Liver (tissue), 9 donors: Measurements from ENCODE around the gene NR4A2. TPM values are rescaled to one million over a fixed set of nuclear protein-coding genes. Genes with fewer than 3 reads are reported as not detected.

Source experiments
- DNase-seq: peaks from one replicate; pipeline ENCODE4 v3.0.0-alpha.2; 2017; ENCODE audit warnings: low spot score
- H3K27ac ChIP-seq, 2 donors: one replicate each; pipeline ENCODE4 v1.7.0; 2013; ENCODE audit warnings: inconsistent platforms in 2 of 2, low read length in 2 of 2, control low read depth in 1 of 2, low read depth in 1 of 2, mild to moderate bottlenecking in 1 of 2
- H3K27me3 ChIP-seq, 4 donors: one replicate each; pipeline versions ENCODE4 v1.6.1 to v1.7.0; 2013; ENCODE audit warnings: low read length in 3 of 4, inconsistent platforms in 1 of 4, mild to moderate bottlenecking in 1 of 4, moderate library complexity in 1 of 4; ENCODE audit not compliant: control insufficient read depth in 4 of 4, insufficient read depth in 4 of 4
- H3K36me3 ChIP-seq, 4 donors: one replicate each; pipeline versions ENCODE4 v1.6.1 to v1.7.0; 2013; ENCODE audit warnings: low read length in 3 of 4, mild to moderate bottlenecking in 3 of 4, low read depth in 1 of 4, moderate library complexity in 1 of 4; ENCODE audit not compliant: control insufficient read depth in 4 of 4, insufficient read depth in 3 of 4
- H3K4me1 ChIP-seq, 4 donors: one replicate each; pipeline versions ENCODE4 v1.6.1 to v1.7.0; 2013; ENCODE audit warnings: low read length in 3 of 4, mild to moderate bottlenecking in 3 of 4, moderate library complexity in 1 of 4; ENCODE audit not compliant: control insufficient read depth in 4 of 4, insufficient read depth in 4 of 4
- H3K4me3 ChIP-seq, 3 donors: one replicate each; pipeline versions ENCODE4 v1.6.1 to v1.7.0; 2013; ENCODE audit warnings: low read length in 3 of 3, control low read depth in 1 of 3, low read depth in 1 of 3, mild to moderate bottlenecking in 1 of 3
- H3K9ac ChIP-seq, 2 donors: one replicate each; pipeline ENCODE4 v1.7.0; 2013; ENCODE audit warnings: low read length in 2 of 2, mild to moderate bottlenecking in 2 of 2, moderate library complexity in 2 of 2, control low read depth in 1 of 2, low read depth in 1 of 2
- H3K9me3 ChIP-seq, 4 donors: one replicate each; pipeline versions ENCODE4 v1.6.1 to v1.7.0; 2013; ENCODE audit warnings: low read length in 3 of 4; ENCODE audit not compliant: control insufficient read depth in 4 of 4
- FOXA1 ChIP-seq: IDR thresholded peaks from 2 replicates; pipeline ENCODE4 v1.6.1; 2016; ENCODE audit warnings: antibody characterized with exemption
- FOXA2 ChIP-seq: IDR thresholded peaks from 2 replicates; pipeline ENCODE4 v1.6.1; 2016; ENCODE audit warnings: antibody characterized with exemption
- GABPA ChIP-seq, 2 donors: IDR thresholded peaks in 1 of 2; conservative IDR thresholded peaks in 1 of 2; 2 replicates each; pipeline ENCODE4 v1.6.1; 2016; ENCODE audit warnings: antibody characterized with exemption in 2 of 2, mild to moderate bottlenecking in 1 of 2, moderate library complexity in 1 of 2
- HNF4A ChIP-seq, 2 donors: conservative IDR thresholded peaks; 2 replicates each; pipeline ENCODE4 v1.6.1; 2016; ENCODE audit warnings: antibody characterized with exemption in 2 of 2, mild to moderate bottlenecking in 2 of 2
- HNF4G ChIP-seq: IDR thresholded peaks from 2 replicates; pipeline ENCODE4 v1.6.1; 2016; ENCODE audit warnings: antibody characterized with exemption
- JUND ChIP-seq, 2 donors: IDR thresholded peaks; 2 replicates each; pipeline ENCODE4 v1.6.1; 2016; ENCODE audit warnings: antibody characterized with exemption in 2 of 2
- MAX ChIP-seq: IDR thresholded peaks from 2 replicates; pipeline ENCODE4 v1.6.1; 2016; ENCODE audit warnings: antibody characterized with exemption
- NR2F2 ChIP-seq: IDR thresholded peaks from 2 replicates; pipeline ENCODE4 v1.6.1; 2016; ENCODE audit warnings: antibody characterized with exemption
- RAD21 ChIP-seq, 2 donors: IDR thresholded peaks; 2 replicates each; pipeline ENCODE4 v1.6.1; 2016; ENCODE audit warnings: antibody characterized with exemption in 2 of 2, mild to moderate bottlenecking in 2 of 2
- RXRA ChIP-seq, 2 donors: IDR thresholded peaks; 2 replicates each; pipeline ENCODE4 v1.6.1; 2017 to 2018; ENCODE audit warnings: antibody characterized with exemption in 2 of 2, mild to moderate bottlenecking in 1 of 2
- SP1 ChIP-seq: IDR thresholded peaks from 2 replicates; pipeline ENCODE4 v1.6.1; 2018; ENCODE audit warnings: antibody characterized with exemption, mild to moderate bottlenecking
- TAF1 ChIP-seq: conservative IDR thresholded peaks from 2 replicates; pipeline ENCODE4 v1.6.1; 2016; ENCODE audit warnings: antibody characterized with exemption, mild to moderate bottlenecking
- YY1 ChIP-seq: IDR thresholded peaks from 2 replicates; pipeline ENCODE4 v1.6.1; 2016; ENCODE audit warnings: antibody characterized with exemption, mild to moderate bottlenecking
- ZBTB33 ChIP-seq: IDR thresholded peaks from 2 replicates; pipeline ENCODE4 v1.6.1; 2016; ENCODE audit warnings: antibody characterized with exemption
- WGBS: extraction: QIAGEN DNeasy Blood & Tissue Kit; methylation state at CpG from one replicate; pipeline ENCODE4 v1.1.7; 2013; 5-methylcytosine and 5-hydroxymethylcytosine counted together
- polyA plus RNA-seq, 2 donors: library from polyadenylated mRNA; stranded (reverse) in 1 of 2; unstranded in 1 of 2; fragments of 200-250 nt in 1 of 2; fragments of >200 nt in 1 of 2; fragmentation: Nextera tagmentation in 1 of 2; extraction: Ambion mirVana in 1 of 2; gene quantifications; one replicate each; pipeline versions ENCODE4 v1.2.1 to v1.2.3, GENCODE V29; 2013 to 2015
- total RNA-seq, 2 donors: library from RNA; depleted of rRNA; stranded (reverse); fragments of >200 nt; gene quantifications; one replicate each; pipeline ENCODE4 v1.2.3, GENCODE V29; 2014
- TF ChIP-seq, protein P1 (sequence below): fragments of 150-350 bp; IDR thresholded peaks from 2 replicates; pipeline ENCODE4 v1.5.1; 2017; ENCODE audit warnings: improper control_type of control experiment, low read depth, low read length; ENCODE audit not compliant: missing input control
- TF ChIP-seq, protein P2 (sequence below): IDR thresholded peaks from 2 replicates; pipeline ENCODE4 v1.6.1; 2016; ENCODE audit warnings: antibody characterized with exemption
- TF ChIP-seq, protein P3 (sequence below): IDR thresholded peaks from 2 replicates; pipeline ENCODE4 v1.6.1; 2016; ENCODE audit warnings: antibody characterized with exemption, mild to moderate bottlenecking
- donor health status: healthy.
- donor health status: healthy.
- donor health status: healthy.
- donor health status: healthy.
- donor health status: healthy.

Gene NR4A2
- total and polyA plus RNA-seq, 4 donors = 0.08 to 0.96 (median 0.25) TPM

DNA sequence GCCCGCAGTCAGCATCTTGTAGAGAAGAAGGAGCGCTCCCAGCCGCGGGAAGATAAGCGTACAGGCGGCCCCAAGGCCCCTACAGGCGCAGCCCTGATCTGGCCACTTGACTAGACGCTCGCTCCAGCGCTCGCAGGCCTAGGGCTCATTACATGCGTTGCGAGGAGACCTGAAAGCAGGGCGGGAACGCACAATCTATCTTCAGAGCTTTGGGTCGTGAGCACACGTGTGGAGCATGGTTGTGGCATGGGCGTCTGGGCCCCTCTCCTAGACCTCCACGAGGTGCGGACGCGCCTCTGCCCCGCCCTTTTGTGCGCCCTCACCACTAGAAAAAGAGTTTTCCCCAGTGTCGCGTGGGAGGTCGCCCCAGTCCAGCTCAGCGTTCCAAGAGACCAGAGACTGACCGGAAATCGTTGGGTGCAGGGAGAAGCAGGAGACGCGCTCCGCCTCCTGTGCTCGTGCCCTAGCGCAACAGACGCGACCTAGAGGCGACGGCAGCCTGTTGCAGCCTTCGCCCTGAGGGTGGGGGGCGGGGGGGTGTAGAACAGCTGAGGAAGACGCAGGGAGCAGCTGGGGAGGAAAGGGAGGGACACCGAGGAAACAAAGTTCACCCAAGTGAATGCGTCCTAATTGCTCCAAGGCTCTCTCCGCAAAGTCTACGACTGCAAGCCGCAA, 12.6 kb downstream of the NR4A2 start:
- 13% methylated on average over 47 of the region's 47 CpGs for WGBS
- no peak for DNase-seq
- no peak for TF ChIP-seq FOXA2
- no peak for TF ChIP-seq ZBTB33
- TF ChIP-seq RAD21 (IDR thresholded peaks at IDR 0.05) = peak; percentile 40 to 75
- TF ChIP-seq MAX = peak; percentile 46
- peak in 1 of 2 donors; percentile 24 for TF ChIP-seq RXRA (IDR thresholded peaks at IDR 0.05)
- TF ChIP-seq GABPA (IDR thresholded peaks at IDR 0.05 in 1 of 2, conservative IDR thresholded peaks at IDR 0.05 in 1 of 2) = peak in 1 of 2 donors; percentile 27
- peak in 1 of 2 donors; percentile 47 for TF ChIP-seq HNF4A (conservative IDR thresholded peaks at IDR 0.05)
- TF ChIP-seq, protein P1, sequence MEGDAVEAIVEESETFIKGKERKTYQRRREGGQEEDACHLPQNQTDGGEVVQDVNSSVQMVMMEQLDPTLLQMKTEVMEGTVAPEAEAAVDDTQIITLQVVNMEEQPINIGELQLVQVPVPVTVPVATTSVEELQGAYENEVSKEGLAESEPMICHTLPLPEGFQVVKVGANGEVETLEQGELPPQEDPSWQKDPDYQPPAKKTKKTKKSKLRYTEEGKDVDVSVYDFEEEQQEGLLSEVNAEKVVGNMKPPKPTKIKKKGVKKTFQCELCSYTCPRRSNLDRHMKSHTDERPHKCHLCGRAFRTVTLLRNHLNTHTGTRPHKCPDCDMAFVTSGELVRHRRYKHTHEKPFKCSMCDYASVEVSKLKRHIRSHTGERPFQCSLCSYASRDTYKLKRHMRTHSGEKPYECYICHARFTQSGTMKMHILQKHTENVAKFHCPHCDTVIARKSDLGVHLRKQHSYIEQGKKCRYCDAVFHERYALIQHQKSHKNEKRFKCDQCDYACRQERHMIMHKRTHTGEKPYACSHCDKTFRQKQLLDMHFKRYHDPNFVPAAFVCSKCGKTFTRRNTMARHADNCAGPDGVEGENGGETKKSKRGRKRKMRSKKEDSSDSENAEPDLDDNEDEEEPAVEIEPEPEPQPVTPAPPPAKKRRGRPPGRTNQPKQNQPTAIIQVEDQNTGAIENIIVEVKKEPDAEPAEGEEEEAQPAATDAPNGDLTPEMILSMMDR = peak; percentile 18
- H3K4me1 ChIP-seq = peaks cover 10 to 31% (median 26%) of the 10 kb centered on the region in 4 donors
- peak overlapping the region; percentile 59 to 60 for H3K27ac ChIP-seq
- peak overlapping the region in 1 of 2 donors; percentile 7 for H3K9ac ChIP-seq
- H3K36me3 ChIP-seq = no peaks in the 10 kb centered on the region
- H3K27me3 ChIP-seq = peaks cover 0 to 4% (median 0%) of the 10 kb centered on the region in 4 donors
- H3K4me3 ChIP-seq = peak overlapping the region; percentile 45 to 67 (median 63)
- H3K9me3 ChIP-seq = peaks cover 0 to 7% (median 2%) of the 10 kb centered on the region in 4 donors

- Histone ChIP-seq H3K9ac (no peak overlapping the region), H3K4me3 (no peak overlapping the region), H3K4me1 (peaks cover 10 to 27% (median 23%) of the 10 kb centered on the region in 4 donors), H3K27me3 (peaks cover 0 to 2% (median 0%) of the 10 kb centered on the region in 4 donors), H3K9me3 (peaks cover 0 to 4% (median 1%) of the 10 kb centered on the region in 4 donors), H3K27ac (no peak overlapping the region), H3K36me3 (no peaks in the 10 kb centered on the region)
- DNase-seq = no peak
- 91% methylated on average over 3 of the region's 3 CpGs for WGBS
- TF ChIP-seq ZBTB33 = no peak
- TF ChIP-seq HNF4G = no peak
- TF ChIP-seq, protein P2, sequence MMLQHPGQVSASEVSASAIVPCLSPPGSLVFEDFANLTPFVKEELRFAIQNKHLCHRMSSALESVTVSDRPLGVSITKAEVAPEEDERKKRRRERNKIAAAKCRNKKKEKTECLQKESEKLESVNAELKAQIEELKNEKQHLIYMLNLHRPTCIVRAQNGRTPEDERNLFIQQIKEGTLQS = no peak
- no peak for TF ChIP-seq RAD21 (IDR thresholded peaks at IDR 0.05)
- TF ChIP-seq YY1 = no peak
- TF ChIP-seq, protein P1 = no peak
- no peak for TF ChIP-seq GABPA (IDR thresholded peaks at IDR 0.05 in 1 of 2, conservative IDR thresholded peaks at IDR 0.05 in 1 of 2)
- TF ChIP-seq TAF1 = no peak
- TF ChIP-seq MAX = no peak
- no peak for TF ChIP-seq NR2F2
- no peak for TF ChIP-seq JUND (IDR thresholded peaks at IDR 0.05)
- TF ChIP-seq, protein P3, sequence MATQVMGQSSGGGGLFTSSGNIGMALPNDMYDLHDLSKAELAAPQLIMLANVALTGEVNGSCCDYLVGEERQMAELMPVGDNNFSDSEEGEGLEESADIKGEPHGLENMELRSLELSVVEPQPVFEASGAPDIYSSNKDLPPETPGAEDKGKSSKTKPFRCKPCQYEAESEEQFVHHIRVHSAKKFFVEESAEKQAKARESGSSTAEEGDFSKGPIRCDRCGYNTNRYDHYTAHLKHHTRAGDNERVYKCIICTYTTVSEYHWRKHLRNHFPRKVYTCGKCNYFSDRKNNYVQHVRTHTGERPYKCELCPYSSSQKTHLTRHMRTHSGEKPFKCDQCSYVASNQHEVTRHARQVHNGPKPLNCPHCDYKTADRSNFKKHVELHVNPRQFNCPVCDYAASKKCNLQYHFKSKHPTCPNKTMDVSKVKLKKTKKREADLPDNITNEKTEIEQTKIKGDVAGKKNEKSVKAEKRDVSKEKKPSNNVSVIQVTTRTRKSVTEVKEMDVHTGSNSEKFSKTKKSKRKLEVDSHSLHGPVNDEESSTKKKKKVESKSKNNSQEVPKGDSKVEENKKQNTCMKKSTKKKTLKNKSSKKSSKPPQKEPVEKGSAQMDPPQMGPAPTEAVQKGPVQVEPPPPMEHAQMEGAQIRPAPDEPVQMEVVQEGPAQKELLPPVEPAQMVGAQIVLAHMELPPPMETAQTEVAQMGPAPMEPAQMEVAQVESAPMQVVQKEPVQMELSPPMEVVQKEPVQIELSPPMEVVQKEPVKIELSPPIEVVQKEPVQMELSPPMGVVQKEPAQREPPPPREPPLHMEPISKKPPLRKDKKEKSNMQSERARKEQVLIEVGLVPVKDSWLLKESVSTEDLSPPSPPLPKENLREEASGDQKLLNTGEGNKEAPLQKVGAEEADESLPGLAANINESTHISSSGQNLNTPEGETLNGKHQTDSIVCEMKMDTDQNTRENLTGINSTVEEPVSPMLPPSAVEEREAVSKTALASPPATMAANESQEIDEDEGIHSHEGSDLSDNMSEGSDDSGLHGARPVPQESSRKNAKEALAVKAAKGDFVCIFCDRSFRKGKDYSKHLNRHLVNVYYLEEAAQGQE = no peak
- no peak for TF ChIP-seq SP1
- no peak for TF ChIP-seq HNF4A (conservative IDR thresholded peaks at IDR 0.05)
- no peak for TF ChIP-seq RXRA (IDR thresholded peaks at IDR 0.05)
- TF ChIP-seq FOXA1 = no peak
Measured at GRCh38 chr2:156317631-156318030, 14.9 kb downstream of the NR4A2 start.
